HG02981 (cell line): Measurements from ENCODE around the gene SRP14.
"Not testable (repeated sequence)": the region's sequence is repeated elsewhere in the genome, so short reads cannot be mapped to it uniquely, and the experiment has no call there.

ENCODE experiments used
- ATAC-seq: cut with Tn5 transposase; IDR thresholded peaks from one replicate; pipeline ENCODE4 v1.9.1; 2021; ENCODE audit warnings: mild to moderate bottlenecking, moderate library complexity; ENCODE audit not compliant: unreplicated experiment

The SRP14 gene

GRCh38 chr15:40038638-40039543 lies at the start of gene SRP14:
TSS of gene SRP14 (minus strand) at chr15:40039181. CDS start at chr15:40039116, 65 bp downstream.
- peak; percentile 93 for ATAC-seq

GRCh38 chr15:40087991-40088928 lies 49.3 kb upstream of the SRP14 start:
- ATAC-seq: no peak

- ATAC-seq: no peak
These were observed 48.3 kb upstream of the SRP14 start for GRCh38 chr15:40087068-40087810.

GRCh38 chr15:40085266-40085665 lies 46.3 kb upstream of the SRP14 start:
- ATAC-seq: no peak

GRCh38 chr15:40084650-40085049 lies 45.7 kb upstream of the SRP14 start:
- no peak for ATAC-seq

GRCh38 chr15:40082195-40082883 lies 43.4 kb upstream of the SRP14 start:
- no peak for ATAC-seq

GRCh38 chr15:40081691-40082194 lies 42.8 kb upstream of the SRP14 start:
- no peak for ATAC-seq

- no peak for ATAC-seq
These were observed 41.9 kb upstream of the SRP14 start for GRCh38 chr15:40080847-40081246.

GRCh38 chr15:40080104-40080503 lies 41.1 kb upstream of the SRP14 start:
- no peak for ATAC-seq

GRCh38 chr15:40079456-40079855 lies 40.5 kb upstream of the SRP14 start:
- no peak for ATAC-seq

- ATAC-seq: no peak
These were observed 36.5 kb upstream of the SRP14 start for GRCh38 chr15:40075298-40076044.

- ATAC-seq: not testable (repeated sequence)
These were observed 35.7 kb upstream of the SRP14 start for GRCh38 chr15:40074656-40075055.

- ATAC-seq: not testable (repeated sequence)
These were observed 34.9 kb upstream of the SRP14 start for GRCh38 chr15:40073716-40074490.

GRCh38 chr15:40072216-40072990 lies 33.4 kb upstream of the SRP14 start:
- ATAC-seq: no peak

GRCh38 chr15:40070608-40071218 lies 31.7 kb upstream of the SRP14 start:
- no peak for ATAC-seq

- ATAC-seq: no peak
These were observed 31.2 kb upstream of the SRP14 start for GRCh38 chr15:40070166-40070557.
